RKO (cell line): Measurements from ENCODE around the gene C12orf43.

Experiments used
- DNase-seq: peaks from one replicate; pipeline ENCODE4 v3.0.0-alpha.2; 2016; ENCODE audit warnings: low spot score

The C12orf43 gene

DNA sequence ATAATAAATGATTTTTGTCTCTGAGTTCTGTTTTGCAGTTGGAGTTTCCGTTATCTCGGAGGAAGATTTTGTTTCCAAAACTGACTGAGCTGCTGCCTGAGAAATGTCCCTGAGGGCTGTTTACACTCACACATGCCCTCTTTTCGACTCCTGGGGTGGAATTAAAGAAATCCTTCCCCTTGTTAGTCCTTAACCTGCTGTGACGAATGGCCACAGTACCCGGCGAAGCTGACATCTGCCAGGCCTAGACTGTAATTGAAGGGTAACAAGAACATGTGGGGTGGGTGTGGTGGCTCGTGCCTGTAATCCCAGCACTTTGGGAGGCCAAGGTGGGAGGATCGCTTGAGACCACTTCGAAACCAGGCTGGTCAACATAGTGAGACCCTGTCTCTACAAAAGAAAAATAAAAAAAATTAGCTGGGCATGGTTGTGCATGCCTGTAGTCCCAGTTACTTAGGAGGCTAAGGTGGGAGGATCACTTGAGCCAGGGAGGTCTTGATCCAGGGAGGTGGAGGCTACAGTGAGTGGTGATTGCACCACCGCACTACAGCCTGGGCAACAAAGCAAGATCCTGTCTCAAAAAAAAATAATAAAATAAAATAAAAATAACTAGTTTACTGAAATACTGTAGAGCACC, 14.4 kb upstream of the C12orf43 start:
- no peak for DNase-seq

DNA sequence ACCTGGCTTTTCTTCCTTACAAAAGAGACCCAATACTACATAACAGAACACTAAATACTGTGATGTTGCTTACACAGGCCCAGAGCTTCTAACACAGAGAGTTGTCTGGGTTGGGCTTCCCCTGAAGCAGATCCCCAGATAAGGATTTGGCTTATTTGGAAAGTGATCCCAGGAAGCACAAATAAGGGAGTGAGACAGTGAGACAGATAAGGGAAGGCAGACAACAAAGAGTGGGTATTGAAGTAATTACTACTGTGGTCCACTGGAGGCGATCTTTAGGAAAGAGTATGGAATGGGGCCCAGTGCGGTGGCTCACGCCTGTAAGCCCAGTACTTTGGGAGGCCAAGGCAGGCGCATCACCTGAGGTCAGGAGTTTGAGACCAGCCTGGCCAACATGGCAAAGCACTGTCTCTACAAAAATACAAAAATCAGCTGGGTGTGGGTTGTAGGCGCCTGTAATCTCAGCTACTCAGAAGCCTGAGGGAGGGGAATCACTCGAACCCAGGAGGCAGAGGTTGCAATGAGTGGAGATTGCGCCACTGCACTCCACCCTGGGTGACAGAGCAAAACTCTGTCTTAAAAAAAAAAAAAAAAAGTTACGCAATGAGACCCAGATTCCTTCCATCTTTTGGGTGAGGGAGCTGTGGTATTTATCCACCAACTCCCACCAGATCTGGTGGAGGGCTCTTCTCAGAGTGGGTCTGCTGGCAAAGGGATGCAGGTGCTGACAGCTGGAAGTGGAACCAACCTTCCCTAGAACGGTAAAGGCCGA, 10.2 kb upstream of the C12orf43 start:
- DNase-seq: no peak

DNA sequence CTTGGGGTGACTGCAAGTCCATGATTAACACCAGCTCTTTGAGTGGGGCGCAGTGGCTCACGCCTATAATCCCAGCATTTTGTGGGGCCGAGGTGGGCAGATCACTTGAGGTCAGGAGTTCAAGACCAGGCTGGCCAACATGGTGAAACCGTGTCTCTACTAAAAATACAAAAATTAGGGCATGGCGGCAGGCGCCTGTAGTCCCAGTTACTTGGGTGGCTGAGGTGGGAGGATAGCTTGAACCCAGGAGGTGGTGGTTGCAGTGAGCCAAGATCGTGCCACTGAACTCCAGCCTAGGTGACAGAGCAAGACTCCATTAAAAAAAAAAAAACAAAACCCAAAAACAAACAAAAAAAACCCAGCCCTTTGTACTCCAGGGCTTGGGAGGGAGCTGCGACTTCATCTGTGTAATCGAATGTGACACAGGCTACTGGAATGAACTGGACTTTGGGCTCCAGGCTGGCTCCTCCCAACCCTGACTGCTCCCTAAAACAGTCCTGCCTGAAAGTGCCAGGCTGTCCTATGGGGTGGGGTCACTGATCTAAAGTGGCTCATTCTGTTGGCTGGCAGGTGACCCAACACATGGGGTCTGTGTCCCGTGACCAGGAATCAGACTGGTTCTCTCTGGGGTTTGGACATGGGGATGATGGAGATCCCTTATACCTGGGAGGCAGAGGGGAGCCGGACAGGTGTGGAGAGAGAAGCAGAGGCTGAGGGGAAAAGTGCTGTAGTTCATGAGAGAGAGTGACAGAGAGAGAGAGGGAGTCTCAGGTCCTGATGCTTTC, 9.3 kb upstream of the C12orf43 start:
- DNase-seq: no peak

DNA sequence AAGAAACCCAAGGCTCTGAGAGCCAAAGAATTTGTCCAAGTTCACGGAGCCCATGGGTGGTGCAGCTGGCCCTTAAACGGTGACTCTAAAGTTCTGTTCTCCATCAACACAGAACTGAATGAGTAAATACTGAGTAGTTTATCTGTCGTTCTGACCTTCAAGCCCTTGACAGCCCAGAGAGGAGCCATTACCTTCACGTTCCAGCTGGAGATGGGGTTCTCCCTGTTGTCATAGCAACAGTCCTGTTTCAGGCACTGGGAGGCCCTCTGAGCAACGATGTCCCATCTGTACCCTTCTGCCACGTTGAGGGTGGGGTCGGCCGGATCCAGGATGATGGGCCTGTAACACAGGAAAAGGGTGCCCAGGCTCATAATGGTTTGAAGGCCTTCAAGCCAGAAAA, 7.5 kb upstream of the C12orf43 start:
- DNase-seq: no peak

DNA sequence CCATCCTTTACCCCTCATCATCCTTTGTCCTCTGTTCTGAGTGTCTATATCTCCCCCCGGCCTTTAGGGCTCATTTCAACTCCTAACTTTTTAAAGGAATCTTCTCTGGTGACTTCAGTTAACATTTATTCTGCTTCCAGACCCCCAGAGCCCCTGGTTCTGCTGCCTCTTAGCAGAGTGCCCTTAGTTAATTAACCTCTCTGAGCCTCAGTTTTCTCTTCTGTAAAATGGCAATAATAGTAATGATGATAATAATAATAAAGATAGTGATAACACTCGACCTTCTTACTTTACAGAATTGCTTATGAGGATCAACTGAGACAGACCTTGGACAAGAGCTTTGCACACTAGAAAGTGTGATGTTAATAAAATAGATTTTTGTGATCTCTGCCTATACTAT, 6.4 kb upstream of the C12orf43 start:
- DNase-seq: no peak

DNA sequence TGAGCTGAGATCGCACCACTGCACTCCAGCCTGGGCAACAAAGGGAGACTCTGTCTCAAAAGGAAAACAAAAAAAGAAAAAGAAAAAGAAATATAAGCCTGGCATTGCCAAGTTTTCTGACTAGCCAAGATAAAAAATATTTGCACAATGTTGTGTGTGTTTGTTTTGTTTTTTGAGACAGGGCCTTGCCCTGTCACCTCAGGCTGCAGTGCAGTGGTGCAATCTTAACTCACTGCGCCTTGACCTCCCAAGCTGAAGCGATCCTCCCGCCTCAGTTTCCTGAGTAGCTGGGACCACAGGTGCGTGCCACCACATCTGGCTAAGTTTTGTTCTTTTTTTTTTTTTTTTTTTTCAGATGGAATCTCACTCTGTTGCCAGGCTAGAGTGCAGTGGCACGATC, 5.5 kb upstream of the C12orf43 start:
- DNase-seq: no peak

DNA sequence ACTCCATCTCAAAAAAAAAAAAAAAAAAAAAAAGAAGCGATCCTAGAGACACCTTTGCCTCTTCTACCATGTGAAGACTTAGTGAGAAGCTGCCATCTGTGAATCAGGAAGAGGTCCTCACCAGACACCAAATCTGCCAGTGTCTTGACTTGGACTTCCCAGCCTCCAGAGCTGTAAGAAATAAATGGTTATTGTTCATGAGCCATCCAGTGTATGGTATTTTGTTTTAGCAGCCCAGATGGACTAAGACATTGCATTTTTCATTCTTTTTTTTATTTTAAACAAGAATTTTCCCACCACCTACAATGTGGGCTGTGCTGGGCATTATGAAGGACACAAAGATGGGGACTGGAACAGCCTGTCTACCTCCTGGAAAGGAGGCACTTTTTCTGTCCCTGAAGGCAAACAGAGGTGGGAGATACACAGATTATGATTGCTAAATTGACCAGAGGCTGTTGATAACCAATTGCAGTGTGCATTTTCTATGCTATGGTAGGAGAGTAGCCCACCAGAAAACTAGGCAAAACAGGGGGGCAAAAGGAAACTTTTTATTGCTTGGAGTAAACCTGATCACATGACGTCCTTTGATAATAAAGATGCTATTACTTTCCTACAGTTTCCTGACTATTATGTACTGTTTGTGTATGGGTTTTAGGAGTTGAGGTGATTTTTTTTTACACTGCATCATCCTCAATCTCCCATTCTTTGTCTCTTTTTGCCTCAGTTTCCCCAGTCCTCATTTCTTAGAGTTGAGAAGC, 2.8 kb upstream of the C12orf43 start:
- DNase-seq: no peak

DNA sequence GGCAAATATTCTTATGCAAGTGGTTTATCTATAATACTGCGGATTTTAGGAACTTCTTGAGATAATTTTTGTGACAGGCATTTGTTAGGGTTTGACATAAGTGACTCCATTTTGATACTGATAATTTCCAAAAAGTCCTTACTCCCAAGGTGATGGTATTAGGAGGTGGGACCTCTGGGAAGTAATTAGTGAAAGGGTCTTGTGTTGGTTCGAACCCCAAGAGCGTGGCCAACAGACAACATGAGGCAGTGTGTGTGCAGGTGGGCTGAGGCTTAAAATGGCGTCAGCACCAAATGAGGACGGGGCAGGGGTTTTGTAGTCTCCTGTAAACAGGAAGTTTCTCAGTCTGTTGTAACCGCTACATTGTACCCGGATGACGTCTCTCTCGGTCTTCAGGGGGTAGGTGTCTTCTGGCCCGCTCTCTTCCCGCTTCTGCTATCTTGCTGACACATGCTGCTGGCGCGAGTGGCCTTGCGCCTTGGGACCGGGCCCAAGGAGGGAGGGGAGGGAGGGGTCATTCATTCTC, 1.7 kb upstream of the C12orf43 start:
- DNase-seq: no peak

DNA sequence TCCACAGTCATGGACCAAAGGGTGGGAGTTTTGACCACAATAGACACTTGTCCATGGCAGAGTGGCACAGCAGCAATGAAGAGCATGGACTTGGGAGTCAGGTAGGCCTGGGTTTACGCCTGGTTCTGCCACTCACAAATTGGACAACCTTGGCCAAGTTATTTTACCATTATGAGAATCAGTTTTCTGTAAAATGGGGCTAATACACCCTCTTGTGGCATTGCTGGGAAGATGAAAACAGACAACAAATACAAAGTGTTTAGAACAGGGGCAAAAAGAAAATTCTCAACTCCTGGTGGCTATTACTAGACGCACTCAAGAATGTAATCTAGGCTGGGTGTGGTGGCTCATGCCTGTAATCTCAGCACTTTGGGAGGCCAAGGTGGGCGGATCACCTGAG, 2.6 kb downstream of the C12orf43 start:
- no peak for DNase-seq

DNA sequence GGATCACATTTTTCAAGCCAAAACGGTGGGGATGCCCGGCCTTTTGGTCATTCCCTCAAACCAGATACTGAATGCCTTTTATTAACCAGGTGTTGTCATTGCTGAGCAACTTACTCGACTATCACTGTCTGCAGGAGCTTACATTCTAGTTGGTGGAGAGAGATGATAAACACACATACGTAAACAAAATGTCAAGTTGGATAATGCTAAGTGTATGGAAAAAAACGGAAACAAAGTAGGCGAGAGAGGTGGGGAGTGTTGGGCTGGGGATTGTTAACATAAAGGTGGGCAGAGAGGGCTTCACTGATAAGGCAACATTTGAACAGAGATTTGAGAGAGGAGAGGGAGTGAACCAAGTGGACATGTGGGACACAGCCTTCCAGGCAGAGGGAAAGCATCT, 4.5 kb downstream of the C12orf43 start:
- DNase-seq: no peak

DNA sequence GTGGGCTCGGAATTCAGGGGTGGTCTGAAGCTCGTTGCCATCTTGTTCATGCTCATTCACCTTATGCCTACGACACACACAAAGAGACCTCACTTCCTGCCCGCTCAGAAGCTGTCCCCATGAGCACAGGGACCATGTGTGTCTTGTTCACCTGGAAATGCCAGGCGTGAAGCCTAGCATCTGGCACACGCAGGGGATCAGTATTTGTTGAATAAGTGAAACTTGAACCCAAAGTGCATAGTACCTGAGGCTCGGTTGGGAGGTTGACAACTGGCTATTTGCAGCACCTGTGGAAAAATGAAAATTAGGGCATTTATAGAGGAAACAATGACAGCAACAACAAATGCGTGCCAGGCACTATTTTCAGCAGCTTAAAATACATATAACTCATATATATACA, 5.4 kb downstream of the C12orf43 start:
- no peak for DNase-seq

DNA sequence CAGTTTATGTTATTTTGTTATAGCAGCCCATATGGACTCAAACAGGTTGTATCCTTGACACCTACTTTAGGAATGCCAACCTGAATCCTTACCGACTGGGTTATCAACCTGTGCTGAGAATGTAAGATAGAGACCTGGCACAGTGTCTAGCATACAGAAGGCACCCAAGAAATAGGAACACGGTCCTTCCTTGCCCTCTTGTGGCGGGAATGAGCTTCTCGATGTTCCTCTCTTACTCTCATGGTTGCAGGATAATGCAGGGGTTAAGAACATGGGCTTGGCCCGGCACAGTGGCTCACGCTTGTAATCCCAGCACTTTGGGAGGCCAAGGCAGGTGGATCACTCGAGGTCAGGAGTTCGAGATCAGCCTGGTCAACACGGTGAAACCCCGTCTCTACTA, 6.5 kb downstream of the C12orf43 start:
- DNase-seq: peak; percentile 74

DNA sequence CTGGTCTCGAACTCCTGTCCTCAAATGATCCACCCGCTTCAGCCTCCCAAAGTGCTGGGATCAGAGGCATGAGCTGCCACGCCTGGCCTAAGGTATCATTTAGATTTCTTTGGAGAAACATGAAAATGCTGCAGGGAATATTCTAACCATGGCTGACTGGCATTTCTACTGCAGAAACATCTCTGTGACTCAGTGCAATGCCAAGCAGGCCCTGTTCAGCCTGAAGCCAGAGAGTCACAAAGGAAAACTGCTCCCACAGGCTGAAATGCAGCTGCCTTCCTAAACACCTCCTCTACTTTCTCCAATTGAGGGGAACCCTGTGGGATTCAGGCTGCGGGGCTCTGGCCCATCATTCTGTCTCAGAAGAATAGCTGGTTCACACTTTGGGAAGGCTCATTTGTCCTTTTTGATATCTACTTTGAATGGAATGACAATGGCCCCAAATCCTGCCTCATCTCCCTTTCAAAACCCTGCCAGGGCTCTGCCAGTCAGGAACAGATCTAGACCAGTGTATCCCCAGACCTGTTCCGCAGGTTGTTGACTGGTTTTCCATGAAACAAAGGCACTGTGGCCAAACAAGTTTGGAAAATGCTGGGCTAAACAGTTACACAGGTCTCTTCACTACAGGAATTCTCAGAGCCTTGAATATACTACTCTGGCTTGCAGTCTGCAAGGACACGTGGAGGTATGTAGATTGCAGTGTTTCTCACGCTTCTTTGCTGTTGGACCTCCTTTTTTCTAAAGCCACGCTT, 7.8 kb downstream of the C12orf43 start:
- no peak for DNase-seq

DNA sequence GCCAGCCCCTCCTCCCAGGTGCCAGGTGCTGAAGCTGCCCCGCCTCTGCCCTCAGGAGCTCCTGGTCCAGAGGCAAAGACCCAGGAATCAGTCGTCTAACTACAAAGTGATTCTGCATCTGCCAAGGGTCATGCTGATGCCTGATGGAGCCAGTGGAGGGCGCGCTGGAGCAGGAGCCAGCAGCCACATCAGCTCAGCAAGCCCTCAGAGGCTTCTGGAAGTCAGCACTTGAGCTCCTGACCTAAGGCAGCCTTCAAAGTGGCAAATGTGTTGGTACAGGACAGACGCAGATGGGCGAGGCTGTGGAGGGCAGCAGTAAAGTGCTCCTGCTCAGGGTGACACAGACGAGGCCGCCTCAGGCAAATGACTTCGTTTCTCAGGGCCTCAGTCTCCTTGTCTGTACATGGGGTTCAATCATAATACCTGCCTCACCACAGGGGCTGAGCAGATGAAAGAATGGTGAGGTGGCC, 10.9 kb downstream of the C12orf43 start:
- peak; percentile 47 for DNase-seq

DNA sequence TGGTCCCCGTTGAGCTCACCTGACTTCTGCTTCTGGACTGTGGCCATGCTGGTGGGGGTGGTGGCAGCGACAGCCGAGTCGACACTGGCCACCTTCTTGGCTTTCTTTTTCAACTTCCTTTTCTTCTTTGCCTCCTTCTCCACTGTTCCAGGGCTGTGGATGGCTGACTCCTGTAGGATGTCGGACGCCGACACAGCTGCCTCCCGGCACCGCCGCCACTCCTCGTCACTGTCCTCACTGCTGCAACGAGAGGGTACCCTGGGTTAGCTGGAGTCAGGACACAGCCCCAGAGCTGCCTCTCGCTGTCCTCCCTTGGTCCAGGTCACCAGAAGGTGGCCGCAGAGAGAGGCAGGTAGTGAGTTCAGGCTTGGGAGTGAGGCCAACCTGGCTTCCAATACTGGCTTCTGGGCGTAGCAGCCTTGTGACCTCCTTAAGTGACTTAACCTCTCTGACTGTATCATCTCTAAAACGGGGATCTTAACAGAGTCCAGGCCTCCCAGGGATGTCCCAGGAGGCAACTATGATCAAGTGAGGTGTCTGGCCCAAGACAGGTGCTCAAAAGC, 12.0 kb downstream of the C12orf43 start:
- no peak for DNase-seq

DNA sequence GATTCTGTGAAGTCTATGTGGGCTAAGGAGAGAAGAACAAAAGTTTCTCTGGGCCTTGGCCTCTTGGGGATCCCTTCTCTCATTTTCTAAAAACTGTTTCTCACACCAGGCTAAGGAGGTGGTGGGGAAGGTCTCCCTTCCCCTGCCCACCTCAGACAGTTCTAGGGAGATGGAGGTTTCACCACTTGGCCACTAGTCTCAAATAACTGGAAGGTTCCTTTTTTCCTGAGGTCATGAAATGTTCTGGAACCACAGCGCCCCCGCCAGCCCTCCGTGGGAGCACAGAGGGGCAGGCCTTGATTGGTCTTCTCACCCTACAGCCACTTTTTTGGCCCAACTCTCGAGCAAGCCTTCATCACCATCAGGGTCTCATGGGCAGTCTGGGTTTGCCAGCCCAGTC, 12.6 kb downstream of the C12orf43 start:
- no peak for DNase-seq

DNA sequence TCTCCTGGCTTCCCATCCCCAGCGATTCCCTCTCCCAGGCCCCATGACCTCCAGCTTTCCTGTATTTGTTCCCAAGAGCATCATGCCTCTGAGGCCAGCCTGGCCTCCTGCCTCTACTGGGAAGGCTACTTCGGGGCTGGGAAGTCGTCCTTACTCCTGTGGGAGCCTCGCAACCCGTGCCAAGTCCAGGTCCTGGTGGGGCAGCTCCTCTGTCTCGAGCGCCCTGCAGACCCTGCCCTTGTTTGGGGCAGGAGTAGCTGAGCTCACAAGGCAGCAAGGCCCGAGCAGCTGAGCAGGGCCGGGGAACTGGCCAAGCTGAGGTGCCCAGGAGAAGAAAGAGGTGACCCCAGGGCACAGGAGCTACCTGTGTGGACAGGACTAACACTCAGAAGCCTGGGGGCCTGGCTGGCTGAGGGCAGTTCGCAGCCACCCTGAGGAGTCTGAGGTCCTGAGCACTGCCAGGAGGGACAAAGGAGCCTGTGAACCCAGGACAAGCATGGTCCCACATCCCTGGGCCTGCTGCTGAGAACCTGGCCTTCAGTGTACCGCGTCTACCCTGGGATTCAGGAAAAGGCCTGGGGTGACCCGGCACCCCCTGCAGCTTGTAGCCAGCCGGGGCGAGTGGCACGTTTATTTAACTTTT, 14.3 kb downstream of the C12orf43 start:
- DNase-seq: no peak

DNA sequence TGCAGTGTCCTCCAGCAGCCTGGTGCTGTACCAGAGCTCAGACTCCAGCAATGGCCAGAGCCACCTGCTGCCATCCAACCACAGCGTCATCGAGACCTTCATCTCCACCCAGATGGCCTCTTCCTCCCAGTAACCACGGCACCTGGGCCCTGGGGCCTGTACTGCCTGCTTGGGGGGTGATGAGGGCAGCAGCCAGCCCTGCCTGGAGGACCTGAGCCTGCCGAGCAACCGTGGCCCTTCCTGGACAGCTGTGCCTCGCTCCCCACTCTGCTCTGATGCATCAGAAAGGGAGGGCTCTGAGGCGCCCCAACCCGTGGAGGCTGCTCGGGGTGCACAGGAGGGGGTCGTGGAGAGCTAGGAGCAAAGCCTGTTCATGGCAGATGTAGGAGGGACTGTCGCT, 15.2 kb downstream of the C12orf43 start:
- DNase-seq: no peak

DNA sequence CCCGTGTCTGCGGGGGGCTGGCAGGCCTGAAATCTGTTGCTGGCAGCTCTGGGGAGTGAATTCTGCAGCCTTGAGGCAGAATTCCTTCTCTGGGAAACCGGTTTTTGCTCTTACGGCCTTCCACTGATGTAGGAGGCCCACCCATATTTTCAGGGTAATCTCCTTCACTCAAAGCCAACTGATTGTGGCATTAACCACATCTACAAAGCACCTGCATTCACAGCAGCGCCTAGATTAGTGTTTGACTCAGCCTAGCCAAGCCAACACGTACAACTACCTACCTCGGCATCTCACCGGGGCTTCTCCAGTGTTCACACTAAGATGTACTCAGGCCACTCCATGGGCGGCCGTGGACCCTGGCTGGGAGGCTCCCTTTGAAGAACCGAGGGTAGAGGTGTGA, 15.8 kb downstream of the C12orf43 start:
- DNase-seq: no peak
